ENCODE data around the gene ZNF529.

Gene ZNF529

DNA sequence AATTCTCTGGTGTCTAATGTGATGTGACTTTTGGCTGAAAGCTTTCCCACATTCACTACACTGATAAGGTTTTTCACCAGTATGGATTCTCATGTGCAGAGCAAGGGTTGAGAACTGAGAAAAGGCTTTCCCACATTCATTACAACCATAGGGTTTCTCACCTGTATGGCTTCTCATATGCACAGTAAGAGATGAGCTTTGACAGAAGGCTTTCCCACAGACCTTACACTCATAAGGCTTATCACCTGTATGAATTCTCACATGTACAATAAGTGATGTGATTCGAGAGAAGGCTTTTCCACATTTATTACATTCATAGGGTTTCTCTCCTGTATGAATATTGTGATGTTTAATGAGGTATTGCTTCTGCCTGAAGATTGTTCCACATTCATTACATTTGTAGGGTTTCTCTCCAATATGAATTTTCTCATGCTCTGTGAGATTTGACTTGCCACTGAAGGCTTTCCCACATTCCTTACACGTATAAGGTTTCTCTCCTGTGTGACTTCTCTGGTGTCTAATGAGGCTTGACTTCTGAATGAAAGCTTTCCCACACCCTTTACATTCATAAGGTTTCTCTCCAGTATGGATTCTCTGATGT, 59.0 kb downstream of the ZNF529 start:
- DNase-seq (ENCODE audit: low spot score) (no peak), FAIRE-seq (no peak)

DNA sequence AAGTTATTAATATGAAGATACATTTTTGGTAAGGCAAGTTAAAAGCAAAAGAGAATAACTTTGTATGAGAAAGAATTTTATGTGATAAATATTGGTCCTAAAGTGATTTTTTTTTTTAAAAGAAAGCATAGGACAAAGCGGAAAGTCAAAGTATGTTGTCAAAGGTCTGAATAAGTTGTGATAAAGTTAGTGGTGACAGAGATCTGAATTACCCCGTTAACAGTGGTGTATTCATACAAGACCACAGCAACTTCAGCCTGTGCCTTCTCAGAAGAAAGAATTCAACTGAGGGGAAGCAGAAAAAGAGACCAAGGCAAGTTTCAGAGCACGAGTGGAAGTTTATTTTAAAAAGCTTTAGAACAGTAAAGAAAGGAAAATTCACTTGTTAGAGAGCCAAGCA, 64.8 kb downstream of the ZNF529 start:
- DNase-seq (ENCODE audit: low spot score), result no peak
- FAIRE-seq, result no peak

DNA sequence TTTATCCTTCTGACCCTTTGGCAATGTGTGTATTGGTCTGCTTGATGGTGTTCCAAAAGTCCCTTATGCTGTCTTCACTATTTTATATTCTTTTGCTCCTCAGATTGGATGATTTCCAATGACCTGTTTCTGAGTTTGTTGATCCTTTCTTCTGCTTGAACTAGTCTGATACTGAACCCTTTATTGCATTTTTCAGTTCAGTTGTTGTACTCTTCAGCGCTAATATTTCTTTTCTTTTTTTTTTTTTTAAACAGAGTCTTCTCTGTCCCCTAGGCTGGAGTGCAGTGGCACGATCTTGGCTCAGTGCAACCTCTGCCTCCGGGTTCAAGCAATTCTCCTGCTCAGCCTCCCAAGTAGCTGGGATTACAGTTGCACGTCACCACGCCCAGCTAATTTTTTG, 71.1 kb downstream of the ZNF529 start:
- DNase-seq (ENCODE audit: low spot score) (no peak), FAIRE-seq (no peak)

DNA sequence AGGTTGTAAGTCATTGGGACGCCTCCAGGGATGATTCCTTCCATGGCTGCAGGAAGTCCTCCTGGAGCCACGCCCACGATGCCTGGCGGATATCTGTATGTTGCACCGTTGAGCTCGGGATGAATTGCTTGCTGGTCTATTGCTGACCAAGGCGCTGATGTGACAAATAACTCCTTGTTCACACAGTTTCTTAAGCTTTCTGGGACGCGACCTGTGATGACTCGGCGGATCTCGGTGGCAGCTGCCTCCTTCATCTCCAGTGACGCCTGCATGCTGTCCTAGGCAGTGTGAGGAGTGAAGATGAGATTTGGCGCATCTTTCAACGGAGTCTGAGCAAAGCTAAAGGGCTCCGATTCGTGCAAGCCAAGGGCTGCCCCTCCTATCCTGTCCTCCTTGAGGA, 76.1 kb downstream of the ZNF529 start:
- DNase-seq (ENCODE audit: low spot score), result no peak
- FAIRE-seq, result no peak
